Prostate gland (tissue), 2 donors: ENCODE measurements around the gene NEDD9.

Experiments
- POLR2A ChIP-seq: fragments of 450-650 bp; IDR thresholded peaks from one replicate; pipeline ENCODE4 v1.6.1; 2016; ENCODE audit warnings: antibody characterized with exemption, mild to moderate bottlenecking
- POLR2AphosphoS5 ChIP-seq: sonication (generic); formaldehyde crosslinking; IDR thresholded peaks from one replicate; pipeline ENCODE4 v1.6.1; 2017; ENCODE audit warnings: antibody characterized with exemption
- TF ChIP-seq, protein P1 (sequence below), 4 experiments: fragments of 200-600 bp in 2 of 4; fragments of 450-650 bp in 2 of 4; sonication (generic) in 2 of 4; IDR thresholded peaks; 1 replicate in 3 of 4; 2 replicates in 1 of 4; pipeline ENCODE4 v1.5.1; 2016 to 2019; ENCODE audit warnings: antibody characterized with exemption in 4 of 4, mild to moderate bottlenecking in 2 of 4, moderate library complexity in 2 of 4

DNA sequence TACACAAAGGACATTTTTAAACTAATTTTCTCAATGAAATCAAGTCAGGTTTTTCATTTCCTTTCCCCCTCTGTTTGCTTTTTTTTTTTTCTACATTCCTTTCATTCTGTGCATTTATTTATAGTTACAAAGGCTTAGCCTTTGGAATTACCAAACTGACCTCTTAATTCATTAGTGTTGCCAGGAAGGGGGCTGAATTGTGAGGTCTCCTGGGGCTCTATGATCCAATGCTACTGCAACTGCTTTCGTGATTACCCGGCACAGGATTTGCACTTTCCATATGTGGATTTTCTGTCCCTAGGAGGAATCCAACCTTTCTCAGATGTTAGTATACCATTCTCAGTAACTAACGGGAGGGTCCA is 35.3 kb downstream of the NEDD9 start:
- TF ChIP-seq, protein P1, sequence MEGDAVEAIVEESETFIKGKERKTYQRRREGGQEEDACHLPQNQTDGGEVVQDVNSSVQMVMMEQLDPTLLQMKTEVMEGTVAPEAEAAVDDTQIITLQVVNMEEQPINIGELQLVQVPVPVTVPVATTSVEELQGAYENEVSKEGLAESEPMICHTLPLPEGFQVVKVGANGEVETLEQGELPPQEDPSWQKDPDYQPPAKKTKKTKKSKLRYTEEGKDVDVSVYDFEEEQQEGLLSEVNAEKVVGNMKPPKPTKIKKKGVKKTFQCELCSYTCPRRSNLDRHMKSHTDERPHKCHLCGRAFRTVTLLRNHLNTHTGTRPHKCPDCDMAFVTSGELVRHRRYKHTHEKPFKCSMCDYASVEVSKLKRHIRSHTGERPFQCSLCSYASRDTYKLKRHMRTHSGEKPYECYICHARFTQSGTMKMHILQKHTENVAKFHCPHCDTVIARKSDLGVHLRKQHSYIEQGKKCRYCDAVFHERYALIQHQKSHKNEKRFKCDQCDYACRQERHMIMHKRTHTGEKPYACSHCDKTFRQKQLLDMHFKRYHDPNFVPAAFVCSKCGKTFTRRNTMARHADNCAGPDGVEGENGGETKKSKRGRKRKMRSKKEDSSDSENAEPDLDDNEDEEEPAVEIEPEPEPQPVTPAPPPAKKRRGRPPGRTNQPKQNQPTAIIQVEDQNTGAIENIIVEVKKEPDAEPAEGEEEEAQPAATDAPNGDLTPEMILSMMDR (IDR thresholded peaks at IDR 0.05): no peak
- TF ChIP-seq POLR2AphosphoS5 (no peak), POLR2A (no peak)
